IMR-90 (cell line): ENCODE measurements around the gene CAV3. TPM values are rescaled to one million over a fixed set of nuclear protein-coding genes. Genes with fewer than 3 reads are reported as not detected.

Experiments used
- ATAC-seq: fragments of 200-7000 bp; cut with Tn5 transposase; 2 replicates; pipeline ENCODE4 v1.9.1; 2020; ENCODE audit warnings: low read depth, mild to moderate bottlenecking, moderate library complexity
- BruUV-seq: library from RNA; stranded (reverse); fragments of 400-500 nt; replicated peaks from 2 replicates; lab custom pipeline; 2021; lab: Mats Ljungman, UMichigan
- CTCF ChIA-PET: fragments of 300-600 bp; formaldehyde crosslinking; extraction: SDS; loops from one replicate; lab custom pipeline; 2021; ENCODE audit warnings: antibody characterized with exemption; lab: Yijun Ruan, JAX
- POLR2A ChIA-PET: fragments of 300-600 bp; sonication (Branson Sonifier 250); formaldehyde crosslinking; loops from one replicate; lab custom pipeline; 2022; ENCODE audit warnings: antibody characterized with exemption; ENCODE audit not compliant: unreplicated experiment; lab: Charles Lee
- DNase-seq: peaks from one replicate; pipeline ENCODE4 v3.0.0; 2013
- H2AFZ ChIP-seq: replicated peaks from 2 replicates; pipeline ENCODE3; 2013; ENCODE audit warnings: low read length, mild to moderate bottlenecking; ENCODE audit not compliant: poor library complexity
- H2AK5ac ChIP-seq: 2 replicates; pipeline ENCODE4 v1.6.1; 2013; ENCODE audit warnings: low read depth, low read length, inconsistent platforms
- H2AK9ac ChIP-seq: replicated peaks from 2 replicates; pipeline ENCODE3; 2013; ENCODE audit warnings: mild to moderate bottlenecking, low read depth, low read length, moderate library complexity; ENCODE audit not compliant: poor library complexity
- H2BK120ac ChIP-seq: 2 replicates; pipeline ENCODE4 v1.6.1; 2013; ENCODE audit warnings: low read depth, low read length, inconsistent platforms
- H2BK15ac ChIP-seq: 3 replicates; pipeline ENCODE4 v1.6.1; 2013; ENCODE audit warnings: low read depth, low read length, inconsistent platforms
- H2BK20ac ChIP-seq: 2 replicates; pipeline ENCODE4 v1.6.1; 2013; ENCODE audit warnings: low read depth, mild to moderate bottlenecking, inconsistent platforms, low read length, moderate library complexity
- H2BK5ac ChIP-seq: 2 replicates; pipeline ENCODE4 v1.6.1; 2013; ENCODE audit warnings: mild to moderate bottlenecking, low read depth, low read length, inconsistent platforms; ENCODE audit not compliant: poor library complexity, severe bottlenecking
- H3K14ac ChIP-seq: replicated peaks from 2 replicates; pipeline ENCODE4 v1.6.1; 2013; ENCODE audit warnings: low read depth, low read length, inconsistent platforms
- H3K18ac ChIP-seq: 2 replicates; pipeline ENCODE4 v1.6.1; 2013; ENCODE audit warnings: low read depth, low read length, control low read depth
- H3K23ac ChIP-seq: 2 replicates; pipeline ENCODE4 v1.6.1; 2013; ENCODE audit warnings: low read depth, low read length, inconsistent platforms
- H3K27ac ChIP-seq: 2 replicates; pipeline ENCODE4 v1.5.1; 2013; ENCODE audit warnings: mild to moderate bottlenecking, control low read depth, low read length; ENCODE audit not compliant: insufficient read depth
- H3K27me3 ChIP-seq: 2 replicates; pipeline ENCODE4 v1.6.1; 2013; ENCODE audit warnings: low read length; ENCODE audit not compliant: control insufficient read depth, insufficient read depth
- H3K36me3 ChIP-seq: 2 replicates; pipeline ENCODE4 v1.6.1; 2013; ENCODE audit warnings: low read length, mixed read lengths; ENCODE audit not compliant: control insufficient read depth, insufficient read depth
- H3K4ac ChIP-seq: 2 replicates; pipeline ENCODE4 v1.6.1; 2013; ENCODE audit warnings: low read depth, low read length, inconsistent platforms
- H3K4me1 ChIP-seq: 2 replicates; pipeline ENCODE4 v1.6.1; 2013; ENCODE audit warnings: low read length, mixed read lengths; ENCODE audit not compliant: control insufficient read depth, insufficient read depth
- H3K4me2 ChIP-seq: 2 replicates; pipeline ENCODE4 v1.6.1; 2013; ENCODE audit warnings: low read depth, mild to moderate bottlenecking, control low read depth, low read length, moderate library complexity
- H3K4me3 ChIP-seq: 2 replicates; pipeline ENCODE4 v1.5.1; 2013; ENCODE audit warnings: low read depth, mild to moderate bottlenecking, control low read depth, low read length, moderate library complexity; ENCODE audit not compliant: insufficient read depth
- H3K56ac ChIP-seq: 2 replicates; pipeline ENCODE4 v1.6.1; 2013; ENCODE audit warnings: low read length, inconsistent platforms; ENCODE audit not compliant: insufficient read depth; ENCODE audit errors: extremely low read depth
- H3K79me1 ChIP-seq, 2 experiments: 2 replicates each; pipeline ENCODE4 v1.6.1; 2013; ENCODE audit warnings: low read length in 2 of 2, inconsistent platforms in 1 of 2, low read depth in 1 of 2
- H3K9ac ChIP-seq: 2 replicates; pipeline ENCODE4 v1.6.1; 2013; ENCODE audit warnings: low read depth, low read length, control low read depth
- H3K9me1 ChIP-seq: 2 replicates; pipeline ENCODE4 v1.6.1; 2013; ENCODE audit warnings: low read length, inconsistent platforms; ENCODE audit not compliant: insufficient read depth
- H3K9me3 ChIP-seq: 2 replicates; pipeline ENCODE4 v1.6.1; 2013; ENCODE audit warnings: low read length; ENCODE audit not compliant: control insufficient read depth, insufficient read depth
- H4K20me1 ChIP-seq: 2 replicates; pipeline ENCODE4 v1.6.1; 2013; ENCODE audit warnings: low read length, inconsistent platforms; ENCODE audit not compliant: insufficient read depth
- H4K5ac ChIP-seq: 2 replicates; pipeline ENCODE4 v1.6.1; 2013; ENCODE audit warnings: mild to moderate bottlenecking, low read depth, low read length, control low read depth
- H4K8ac ChIP-seq, 2 experiments: 2 replicates each; pipeline ENCODE4 v1.6.1; 2013; ENCODE audit warnings: low read depth in 2 of 2, low read length in 2 of 2, control low read depth in 1 of 2, inconsistent platforms in 1 of 2
- H4K91ac ChIP-seq: 2 replicates; pipeline ENCODE4 v1.6.1; 2013; ENCODE audit warnings: low read depth, low read length, inconsistent platforms; ENCODE audit not compliant: insufficient read depth
- CEBPB ChIP-seq: IDR thresholded peaks from 2 replicates; pipeline ENCODE4 v1.6.1; 2012; ENCODE audit warnings: low read depth, low read length, improper control_type of control experiment
- CHD1 ChIP-seq: IDR thresholded peaks from 2 replicates; pipeline ENCODE4 v1.6.1; 2012; ENCODE audit warnings: low read depth, low read length, improper control_type of control experiment
- FOS ChIP-seq: fragments of 150-350 bp; IDR thresholded peaks from 2 replicates; pipeline ENCODE4 v1.6.1; 2016; ENCODE audit warnings: low read depth, low read length
- MXI1 ChIP-seq: IDR thresholded peaks from 2 replicates; pipeline ENCODE4 v1.6.1; 2012; ENCODE audit warnings: low read depth, mild to moderate bottlenecking, low read length, moderate library complexity, borderline replicate concordance
- RCOR1 ChIP-seq: IDR thresholded peaks from 2 replicates; pipeline ENCODE4 v1.6.1; 2012; ENCODE audit warnings: mild to moderate bottlenecking, low read length, improper control_type of control experiment; ENCODE audit not compliant: insufficient replicate concordance
- RFX5 ChIP-seq: IDR thresholded peaks from 2 replicates; pipeline ENCODE4 v1.8.0; 2012; ENCODE audit warnings: low read depth, mild to moderate bottlenecking, low read length, moderate library complexity
- SMC3 ChIP-seq: fragments of 150-350 bp; IDR thresholded peaks from 2 replicates; pipeline ENCODE4 v1.6.1; 2016; ENCODE audit warnings: low read depth, mild to moderate bottlenecking, antibody characterized with exemption, low read length, moderate library complexity
- whole genome bisulfite sequencing, 2 experiments: methylation state at CpG; one replicate each; pipeline versions ENCODE4 v1.1.5 to v1.1.7; 2013; ENCODE audit warnings: missing lambda C conversion rate in 2 of 2; ENCODE audit not compliant: insufficient read length in 1 of 2; ENCODE audit errors: extremely low coverage in 2 of 2; 5-methylcytosine and 5-hydroxymethylcytosine counted together
- dilution Hi-C: fragments of 300-500 bp; cut with HindIII; formaldehyde crosslinking; loops from one replicate; pipeline ENCODE4 v1.14.3; 2018; ENCODE audit warnings: low sequenced_read_pairs; ENCODE audit not compliant: unreplicated experiment
- in situ Hi-C: fragments of 300-500 bp; cut with MboI; formaldehyde crosslinking; loops from 3 replicates; pipeline ENCODE4 v1.14.3; 2019; ENCODE audit warnings: low sequenced_read_pairs, inconsistent platforms, mixed read lengths
- intact Hi-C: fragments of 100-400 bp; cut with micrococcal nuclease; formaldehyde crosslinking; loops from 2 replicates; pipeline ENCODE4 v1.10.0; 2022
- polyA plus RNA-seq, 3 experiments: library from polyadenylated mRNA; depleted of rRNA; stranded (reverse); fragments of >200 nt; gene quantifications; 2 replicates each; pipeline ENCODE4 v1.2.3, GENCODE V29; 2012; ENCODE audit warnings: low replicate concordance in 1 of 3
- total RNA-seq: library from RNA; depleted of rRNA; stranded (reverse); fragments of >200 nt; gene quantifications from 2 replicates; pipeline ENCODE4 v1.2.3, GENCODE V29; 2012
- TF ChIP-seq, protein P1 (sequence below): fragments of 150-350 bp; IDR thresholded peaks from 2 replicates; pipeline ENCODE4 v1.6.1; 2017; ENCODE audit warnings: mild to moderate bottlenecking, antibody characterized with exemption, low read length, low read depth

Gene CAV3
- total and polyA plus RNA-seq, 2 of the 4 experiments (the other 2 are of a cell fraction) = 0.17 to 0.36 TPM

DNA sequence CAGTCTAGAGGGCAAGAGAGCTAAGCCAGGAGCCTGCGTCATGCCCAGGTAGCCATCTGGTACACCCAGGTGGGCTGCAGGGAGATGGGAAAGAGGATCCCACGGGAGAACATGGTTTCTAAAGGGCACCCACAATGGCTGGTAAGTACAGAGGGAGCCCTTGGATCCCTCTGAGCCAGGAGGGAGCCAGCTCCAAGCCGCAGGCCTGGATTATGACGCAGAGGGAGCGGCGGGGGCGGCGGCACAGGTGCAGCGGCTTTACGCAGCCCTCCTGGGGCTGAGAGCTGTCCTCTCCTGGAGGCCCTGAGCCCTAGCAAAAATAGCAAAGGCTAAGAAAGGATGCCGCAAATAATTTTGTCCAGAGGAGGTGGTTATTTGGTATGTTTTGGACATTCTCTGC, 2.8 kb downstream of the CAV3 start:
- TF ChIP-seq RCOR1 = no peak
- no peak for TF ChIP-seq MXI1
- TF ChIP-seq SMC3 = no peak
- no peak for TF ChIP-seq FOS
- TF ChIP-seq, protein P1, sequence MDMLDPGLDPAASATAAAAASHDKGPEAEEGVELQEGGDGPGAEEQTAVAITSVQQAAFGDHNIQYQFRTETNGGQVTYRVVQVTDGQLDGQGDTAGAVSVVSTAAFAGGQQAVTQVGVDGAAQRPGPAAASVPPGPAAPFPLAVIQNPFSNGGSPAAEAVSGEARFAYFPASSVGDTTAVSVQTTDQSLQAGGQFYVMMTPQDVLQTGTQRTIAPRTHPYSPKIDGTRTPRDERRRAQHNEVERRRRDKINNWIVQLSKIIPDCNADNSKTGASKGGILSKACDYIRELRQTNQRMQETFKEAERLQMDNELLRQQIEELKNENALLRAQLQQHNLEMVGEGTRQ = no peak
- TF ChIP-seq CHD1 = no peak
- TF ChIP-seq RFX5 = no peak
- TF ChIP-seq CEBPB = no peak
- H4K5ac ChIP-seq = no peak overlapping the region
- H2BK20ac ChIP-seq = no peak overlapping the region
- no peak overlapping the region for H2BK5ac ChIP-seq
- no peak overlapping the region for H3K4ac ChIP-seq
- intact Hi-C loops = no loop called here
- H3K9ac ChIP-seq = no peak overlapping the region
- H3K27ac ChIP-seq = no peak overlapping the region
- H3K79me1 ChIP-seq = no peaks in the 10 kb centered on the region
- no peak overlapping the region for H3K4me2 ChIP-seq
- no peak overlapping the region for H2BK120ac ChIP-seq
- H4K91ac ChIP-seq = no peak overlapping the region
- H4K8ac ChIP-seq = no peak overlapping the region
- peaks cover 10% of the 10 kb centered on the region for H3K9me1 ChIP-seq
- no peaks in the 10 kb centered on the region for H3K36me3 ChIP-seq
- POLR2A ChIA-PET = no interaction called here
- H3K23ac ChIP-seq = no peak overlapping the region
- no peak overlapping the region for H2BK15ac ChIP-seq
- CTCF ChIA-PET = no interaction called here
- WGBS, 2 experiments = 94% methylated on average over 9 of the region's 11 CpGs; no CpG with 5 or more reads in 1 of the 2 experiments
- no peaks in the 10 kb centered on the region for H3K27me3 ChIP-seq
- H2AK9ac ChIP-seq = no peak overlapping the region
- DNase-seq (no peak), ATAC-seq (no peak)
- dilution Hi-C loops = no loop called here
- H2AFZ ChIP-seq = no peak overlapping the region
- H2AK5ac ChIP-seq = no peak overlapping the region
- H3K56ac ChIP-seq = no peak overlapping the region
- H3K14ac ChIP-seq = no peak overlapping the region
- no peak overlapping the region for H3K4me3 ChIP-seq
- H3K18ac ChIP-seq = no peak overlapping the region
- BruUV-seq = no TSS peak
- no peaks in the 10 kb centered on the region for H3K9me3 ChIP-seq
- H3K4me1 ChIP-seq = peaks cover 11% of the 10 kb centered on the region
- H4K20me1 ChIP-seq = no peaks in the 10 kb centered on the region
- in situ Hi-C loops = loop anchor here (25.0 kb wide), 1 partner anchor 299 kb away; no protein-coding TSS in a partner anchor
